ENCODE results near the gene EMID1. TPM values are rescaled to one million over a fixed set of nuclear protein-coding genes. Genes with fewer than 3 reads are reported as not detected.

The EMID1 gene
- total and polyA plus RNA-seq, 4 donors, result 4.9 to 30.2 (median 8.4) TPM

- Histone ChIP-seq H3K9me3 (ENCODE audit: control insufficient read depth in 4 of 4, insufficient read depth in 3 of 4, low read length in 3 of 4) (no peaks in the 10 kb centered on the region), H3K9ac (ENCODE audit: insufficient read depth in 1 of 2, low read length in 2 of 2) (peak overlapping the region in 1 of 2 donors; percentile 10), H3K27me3 (ENCODE audit: control insufficient read depth in 3 of 3, insufficient read depth in 3 of 3, low read length in 2 of 3) (no peaks in the 10 kb centered on the region), H3K36me3 (ENCODE audit: control insufficient read depth in 4 of 4, insufficient read depth in 4 of 4, low read length in 4 of 4) (peaks cover 0 to 6% (median 0%) of the 10 kb centered on the region in 4 donors), H3K4me1 (ENCODE audit: control insufficient read depth in 5 of 5, insufficient read depth in 5 of 5, low read length in 5 of 5) (peaks cover 0 to 41% (median 15%) of the 10 kb centered on the region in 5 donors), H3K27ac (ENCODE audit: low read depth in 1 of 2, low read length in 1 of 2) (no peak overlapping the region), H3K4me3 (no peak overlapping the region)
- ATAC-seq (ENCODE audit: insufficient read depth, low FRiP score) (no peak), DNase-seq (no peak)
- TF ChIP-seq CTCF (IDR thresholded peaks at IDR 0.05; ENCODE audit: control extremely low read depth, extremely low read depth), result no peak
- 64 to 68% methylated on average over 4 of the region's 4 CpGs for WGBS, 2 donors
Measured at GRCh38 chr22:29208502-29208862, 2.8 kb downstream of the EMID1 start.

- Histone ChIP-seq H3K4me3 (no peak overlapping the region), H3K9ac (ENCODE audit: insufficient read depth in 1 of 2, low read length in 2 of 2) (peak overlapping the region in 1 of 2 donors; percentile 10), H3K9me3 (ENCODE audit: control insufficient read depth in 4 of 4, insufficient read depth in 3 of 4, low read length in 3 of 4) (no peaks in the 10 kb centered on the region), H3K27me3 (ENCODE audit: control insufficient read depth in 3 of 3, insufficient read depth in 3 of 3, low read length in 2 of 3) (no peaks in the 10 kb centered on the region), H3K36me3 (ENCODE audit: control insufficient read depth in 4 of 4, insufficient read depth in 4 of 4, low read length in 4 of 4) (peaks cover 0 to 6% (median 0%) of the 10 kb centered on the region in 4 donors), H3K27ac (ENCODE audit: low read depth in 1 of 2, low read length in 1 of 2) (no peak overlapping the region), H3K4me1 (ENCODE audit: control insufficient read depth in 5 of 5, insufficient read depth in 5 of 5, low read length in 5 of 5) (peaks cover 0 to 40% (median 15%) of the 10 kb centered on the region in 5 donors)
- peak; percentile 70 to 86 (median 80) for DNase-seq
- WGBS, 2 donors, result 41 to 46% methylated on average over 16 to 17 of the region's 17 CpGs
- peak; percentile 19 for ATAC-seq (ENCODE audit: insufficient read depth, low FRiP score)
- no peak for TF ChIP-seq CTCF (IDR thresholded peaks at IDR 0.05; ENCODE audit: control extremely low read depth, extremely low read depth)
Measured at GRCh38 chr22:29208879-29209623, 3.4 kb downstream of the EMID1 start.

- Histone ChIP-seq H3K27ac (ENCODE audit: low read depth in 1 of 2, low read length in 1 of 2) (no peak overlapping the region), H3K27me3 (ENCODE audit: control insufficient read depth in 3 of 3, insufficient read depth in 3 of 3, low read length in 2 of 3) (no peaks in the 10 kb centered on the region), H3K9me3 (ENCODE audit: control insufficient read depth in 4 of 4, insufficient read depth in 3 of 4, low read length in 3 of 4) (no peaks in the 10 kb centered on the region), H3K9ac (ENCODE audit: insufficient read depth in 1 of 2, low read length in 2 of 2) (no peak overlapping the region), H3K4me1 (ENCODE audit: control insufficient read depth in 5 of 5, insufficient read depth in 5 of 5, low read length in 5 of 5) (peaks cover 0 to 40% (median 15%) of the 10 kb centered on the region in 5 donors), H3K36me3 (ENCODE audit: control insufficient read depth in 4 of 4, insufficient read depth in 4 of 4, low read length in 4 of 4) (peaks cover 0 to 6% (median 0%) of the 10 kb centered on the region in 4 donors), H3K4me3 (no peak overlapping the region)
- DNase-seq (no peak), ATAC-seq (ENCODE audit: insufficient read depth, low FRiP score) (no peak)
- TF ChIP-seq CTCF (IDR thresholded peaks at IDR 0.05; ENCODE audit: control extremely low read depth, extremely low read depth), result no peak
- 90 to 91% methylated on average over 3 of the region's 3 CpGs for WGBS, 2 donors
Measured at GRCh38 chr22:29209624-29209929, 3.9 kb downstream of the EMID1 start.
